Body of pancreas (tissue), 4 donors: ENCODE data around the gene PGAM2.

Experiments used
- POLR2A ChIP-seq, 3 donors: fragments of 450-650 bp; IDR thresholded peaks; one replicate each; pipeline ENCODE4 v1.6.1; 2016; ENCODE audit warnings: antibody characterized with exemption in 3 of 3, mild to moderate bottlenecking in 2 of 3
- TF ChIP-seq, protein P1 (sequence below), 7 experiments: fragments of 450-650 bp in 4 of 7; fragments of 200-600 bp in 3 of 7; sonication (generic) in 3 of 7; IDR thresholded peaks; one replicate each; pipeline ENCODE4 v1.5.1; 2016 to 2019; ENCODE audit warnings: antibody characterized with exemption in 7 of 7

DNA sequence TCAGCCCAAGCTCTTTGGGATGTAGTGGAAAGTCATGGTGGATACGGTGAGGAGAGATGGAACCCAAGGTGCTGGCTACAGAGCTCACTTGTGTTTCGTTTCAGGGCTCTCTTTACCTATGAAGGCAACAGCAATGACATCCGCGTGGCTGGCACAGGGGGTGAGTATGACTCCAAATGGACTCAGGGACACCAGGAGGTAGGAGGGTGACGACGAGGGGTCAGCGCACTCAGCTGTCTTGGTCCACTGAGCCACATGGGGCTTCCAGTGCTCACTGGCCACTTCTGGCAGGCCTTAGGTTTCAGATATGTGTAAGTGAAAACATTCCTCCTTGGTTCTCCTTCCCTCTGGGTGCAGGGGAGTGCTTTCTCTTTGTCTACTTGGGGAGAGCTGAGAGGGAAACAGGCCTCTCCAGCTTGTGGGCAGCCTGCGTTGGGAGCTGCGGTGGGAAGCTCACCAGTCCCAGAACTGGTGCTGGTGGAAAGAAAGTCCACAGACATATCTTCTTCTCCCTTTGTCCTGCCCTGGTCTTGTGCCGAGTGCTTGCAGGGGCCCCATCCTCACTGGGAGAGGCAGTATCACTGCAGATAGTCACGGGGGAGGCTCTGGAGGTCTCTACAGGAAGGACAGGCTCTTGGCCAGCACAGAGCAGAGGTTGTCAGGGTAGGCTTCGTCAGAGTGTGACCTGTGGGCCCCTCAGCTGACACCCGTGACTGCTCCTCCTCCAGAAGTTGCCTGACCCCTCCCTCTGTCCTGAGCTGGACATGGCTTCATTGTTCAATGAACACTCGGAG, 15.0 kb downstream of the PGAM2 start:
- TF ChIP-seq, protein P1, sequence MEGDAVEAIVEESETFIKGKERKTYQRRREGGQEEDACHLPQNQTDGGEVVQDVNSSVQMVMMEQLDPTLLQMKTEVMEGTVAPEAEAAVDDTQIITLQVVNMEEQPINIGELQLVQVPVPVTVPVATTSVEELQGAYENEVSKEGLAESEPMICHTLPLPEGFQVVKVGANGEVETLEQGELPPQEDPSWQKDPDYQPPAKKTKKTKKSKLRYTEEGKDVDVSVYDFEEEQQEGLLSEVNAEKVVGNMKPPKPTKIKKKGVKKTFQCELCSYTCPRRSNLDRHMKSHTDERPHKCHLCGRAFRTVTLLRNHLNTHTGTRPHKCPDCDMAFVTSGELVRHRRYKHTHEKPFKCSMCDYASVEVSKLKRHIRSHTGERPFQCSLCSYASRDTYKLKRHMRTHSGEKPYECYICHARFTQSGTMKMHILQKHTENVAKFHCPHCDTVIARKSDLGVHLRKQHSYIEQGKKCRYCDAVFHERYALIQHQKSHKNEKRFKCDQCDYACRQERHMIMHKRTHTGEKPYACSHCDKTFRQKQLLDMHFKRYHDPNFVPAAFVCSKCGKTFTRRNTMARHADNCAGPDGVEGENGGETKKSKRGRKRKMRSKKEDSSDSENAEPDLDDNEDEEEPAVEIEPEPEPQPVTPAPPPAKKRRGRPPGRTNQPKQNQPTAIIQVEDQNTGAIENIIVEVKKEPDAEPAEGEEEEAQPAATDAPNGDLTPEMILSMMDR (IDR thresholded peaks at IDR 0.05), result no peak
- TF ChIP-seq POLR2A (IDR thresholded peaks at IDR 0.05), result no peak
